Coronary artery (tissue), 2 donors: Measurements from ENCODE around the gene SCN2B.

Experiments used
- DNase-seq: peaks from one replicate; pipeline ENCODE4 v3.0.0-alpha.2; 2017; ENCODE audit warnings: low spot score
- H3K27ac ChIP-seq, 2 donors: fragments of 200-600 bp; sonication (generic); one replicate each; pipeline ENCODE4 v1.5.1; 2016 to 2019
- H3K4me3 ChIP-seq: fragments of 200-600 bp; sonication (generic); 2 replicates; pipeline ENCODE4 v1.5.1; 2016; ENCODE audit warnings: mild to moderate bottlenecking, moderate library complexity
- TF ChIP-seq, protein P1 (sequence below): fragments of 200-600 bp; sonication (generic); IDR thresholded peaks from one replicate; pipeline ENCODE4 v1.5.1; 2019; ENCODE audit warnings: antibody characterized with exemption

Gene SCN2B

DNA sequence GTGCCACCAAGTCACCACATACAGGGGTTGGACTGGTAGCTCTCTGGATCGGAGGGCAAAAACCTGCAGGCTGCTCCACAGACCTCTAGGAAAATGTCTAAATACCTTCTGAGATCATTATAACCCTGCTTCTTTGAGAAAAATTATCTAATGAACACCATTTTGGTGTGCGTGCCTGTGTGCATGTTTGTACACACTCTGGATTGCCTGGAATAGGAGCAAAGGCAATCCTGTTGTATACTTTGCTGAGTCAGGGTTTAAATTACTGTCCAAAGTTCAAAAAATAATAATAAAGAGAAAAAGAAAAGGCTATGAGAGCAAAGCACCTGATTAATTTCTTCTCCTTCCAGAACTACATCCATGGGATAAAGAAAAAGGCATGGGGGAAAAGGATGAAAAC, 37.3 kb upstream of the SCN2B start:
- TF ChIP-seq, protein P1, sequence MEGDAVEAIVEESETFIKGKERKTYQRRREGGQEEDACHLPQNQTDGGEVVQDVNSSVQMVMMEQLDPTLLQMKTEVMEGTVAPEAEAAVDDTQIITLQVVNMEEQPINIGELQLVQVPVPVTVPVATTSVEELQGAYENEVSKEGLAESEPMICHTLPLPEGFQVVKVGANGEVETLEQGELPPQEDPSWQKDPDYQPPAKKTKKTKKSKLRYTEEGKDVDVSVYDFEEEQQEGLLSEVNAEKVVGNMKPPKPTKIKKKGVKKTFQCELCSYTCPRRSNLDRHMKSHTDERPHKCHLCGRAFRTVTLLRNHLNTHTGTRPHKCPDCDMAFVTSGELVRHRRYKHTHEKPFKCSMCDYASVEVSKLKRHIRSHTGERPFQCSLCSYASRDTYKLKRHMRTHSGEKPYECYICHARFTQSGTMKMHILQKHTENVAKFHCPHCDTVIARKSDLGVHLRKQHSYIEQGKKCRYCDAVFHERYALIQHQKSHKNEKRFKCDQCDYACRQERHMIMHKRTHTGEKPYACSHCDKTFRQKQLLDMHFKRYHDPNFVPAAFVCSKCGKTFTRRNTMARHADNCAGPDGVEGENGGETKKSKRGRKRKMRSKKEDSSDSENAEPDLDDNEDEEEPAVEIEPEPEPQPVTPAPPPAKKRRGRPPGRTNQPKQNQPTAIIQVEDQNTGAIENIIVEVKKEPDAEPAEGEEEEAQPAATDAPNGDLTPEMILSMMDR, result no peak
- Histone ChIP-seq H3K27ac (no peak overlapping the region), H3K4me3 (no peak overlapping the region)
- no peak for DNase-seq

DNA sequence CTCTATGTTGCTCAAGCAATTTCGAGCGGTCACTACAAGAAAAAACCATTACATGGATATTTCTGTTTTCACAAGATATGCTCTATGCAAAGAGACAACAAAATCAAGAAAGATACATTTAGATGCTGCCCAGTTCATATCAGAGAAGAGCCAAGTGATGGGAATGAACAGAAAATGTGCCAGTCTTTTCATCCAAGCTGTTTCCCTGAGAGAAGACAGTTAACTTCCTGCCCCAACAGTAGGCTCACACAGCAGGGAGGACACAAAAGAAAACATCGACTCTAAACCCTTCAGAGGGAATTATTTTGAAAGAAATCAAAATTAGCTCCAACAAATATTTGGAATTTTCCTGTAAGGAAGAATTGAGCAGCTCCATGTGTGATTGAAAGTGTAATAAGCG, 36.8 kb upstream of the SCN2B start:
- TF ChIP-seq, protein P1, result no peak
- DNase-seq, result no peak
- no peak overlapping the region for H3K4me3 ChIP-seq
- peak overlapping the region in 1 of 2 donors; percentile 22 for H3K27ac ChIP-seq

DNA sequence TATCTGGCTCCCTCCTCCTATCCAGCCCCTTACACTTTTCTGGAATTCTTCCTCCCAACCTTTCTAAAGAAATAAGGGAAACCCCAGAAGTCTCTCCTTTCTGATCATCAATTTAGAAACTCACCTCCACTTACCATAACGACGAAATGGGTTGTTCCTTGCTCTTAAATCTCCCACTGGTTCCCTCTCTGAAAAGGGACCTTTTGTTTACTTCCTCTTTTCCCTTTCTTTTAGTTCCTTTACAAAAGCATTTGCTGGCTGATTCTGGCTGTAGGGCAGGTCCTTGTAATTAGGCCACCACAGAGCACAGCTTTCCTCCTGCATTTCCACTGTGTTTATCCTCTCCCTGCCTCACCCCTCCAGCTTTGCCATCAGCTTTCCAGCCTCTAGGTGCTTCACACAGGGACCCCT, 36.3 kb upstream of the SCN2B start:
- TF ChIP-seq, protein P1, result no peak
- Histone ChIP-seq H3K4me3 (no peak overlapping the region), H3K27ac (peak overlapping the region in 1 of 2 donors; percentile 22)
- DNase-seq, result no peak

DNA sequence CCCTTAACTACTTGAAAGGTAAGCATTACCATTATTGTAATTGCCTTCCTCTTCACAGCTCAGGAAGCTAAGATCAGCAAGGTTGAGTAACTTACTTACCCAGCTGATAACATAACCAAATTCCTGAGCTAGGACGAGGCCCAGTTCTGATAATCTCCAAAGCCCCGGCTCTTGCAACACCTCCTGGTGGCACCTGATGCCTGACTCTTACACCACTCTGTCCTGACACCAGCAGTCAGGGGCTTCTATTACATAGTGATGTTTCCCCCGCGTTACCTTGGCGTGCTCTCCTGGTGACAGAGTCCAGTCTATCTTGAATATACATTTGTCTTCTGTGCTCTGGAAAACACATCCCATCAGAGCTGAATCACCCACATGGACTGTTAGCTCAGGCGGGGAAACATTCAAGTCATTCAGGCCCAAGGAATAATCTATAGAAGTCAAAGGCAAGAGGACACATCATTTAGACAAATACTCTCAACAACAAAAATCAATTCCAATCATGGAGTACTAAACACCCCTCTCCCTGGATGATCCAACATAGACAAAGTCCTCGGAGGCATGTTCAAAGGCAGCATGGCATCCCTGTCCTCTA, 35.8 kb upstream of the SCN2B start:
- TF ChIP-seq, protein P1, result no peak
- H3K27ac ChIP-seq, result no peak overlapping the region
- DNase-seq, result no peak

DNA sequence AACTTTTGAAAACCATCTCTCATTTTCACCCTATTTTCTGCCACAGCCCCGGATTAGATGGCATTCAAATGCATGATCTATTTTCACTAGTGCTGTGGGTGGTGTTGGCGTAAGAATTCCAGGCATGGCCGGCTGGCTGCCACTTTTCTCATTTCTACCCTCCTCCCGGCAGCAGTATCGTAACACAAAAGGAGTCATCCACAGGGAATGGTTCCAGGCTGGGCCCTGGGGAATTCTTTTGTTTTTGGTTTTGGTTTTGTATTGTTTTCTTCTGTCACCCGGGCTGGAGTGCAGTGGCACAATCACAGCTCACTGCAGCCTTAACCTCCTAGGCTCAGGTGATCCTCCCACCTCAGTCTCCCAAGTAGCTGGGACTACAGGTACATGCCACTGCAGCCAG, 34.6 kb upstream of the SCN2B start:
- TF ChIP-seq, protein P1, result no peak
- Histone ChIP-seq H3K4me3 (no peak overlapping the region), H3K27ac (no peak overlapping the region)
- DNase-seq, result no peak

More for the DNA sequence above, 35.8 kb upstream of the SCN2B start:
- H3K4me3 ChIP-seq, result no peak overlapping the region

DNA sequence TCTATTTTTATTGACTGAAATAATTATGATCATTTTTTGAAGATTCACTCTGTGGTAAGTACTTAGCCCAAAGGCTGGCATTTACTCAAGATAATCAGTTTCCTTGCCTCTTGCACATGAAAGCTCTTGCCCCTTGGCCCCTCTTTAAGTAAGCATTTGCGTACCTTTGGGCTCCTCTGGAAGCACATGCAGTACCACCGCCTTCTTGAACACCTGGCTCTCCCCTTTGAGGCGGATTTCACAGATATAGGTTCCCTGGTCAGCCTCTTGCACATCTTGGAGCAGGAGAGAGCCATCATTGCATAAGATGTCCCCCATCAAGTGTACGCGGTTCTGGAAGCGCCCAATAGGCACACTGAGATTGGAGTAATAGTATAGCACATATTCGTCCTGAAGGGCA, 33.9 kb upstream of the SCN2B start:
- Histone ChIP-seq H3K27ac (no peak overlapping the region), H3K4me3 (no peak overlapping the region)
- no peak for DNase-seq
- TF ChIP-seq, protein P1, result no peak

DNA sequence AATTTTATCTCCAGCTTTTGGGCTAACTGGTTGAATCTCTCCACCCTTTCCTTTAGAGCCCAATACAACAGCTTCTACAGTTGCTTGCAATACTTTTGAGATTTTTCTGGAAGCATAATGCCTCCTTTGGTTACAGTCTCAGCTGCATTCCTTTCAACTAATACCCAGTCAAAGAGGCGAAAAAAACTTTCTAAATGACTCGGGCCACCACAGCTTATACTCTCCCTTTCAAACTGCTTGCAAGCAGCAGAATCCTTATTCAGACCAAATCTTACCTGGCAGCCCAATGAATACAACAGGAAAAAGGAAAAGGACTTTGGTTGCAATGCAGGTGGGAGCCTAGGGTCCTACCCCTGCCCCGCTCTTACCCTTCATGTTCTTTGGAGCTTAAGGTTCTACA, 32.6 kb upstream of the SCN2B start:
- Histone ChIP-seq H3K27ac (no peak overlapping the region), H3K4me3 (no peak overlapping the region)
- TF ChIP-seq, protein P1, result no peak
- no peak for DNase-seq
